ENCODE results near the gene CADM1.

GRCh38 chr11:115450519-115450918, 53.7 kb downstream of the CADM1 start:
- TF ChIP-seq, protein P1, sequence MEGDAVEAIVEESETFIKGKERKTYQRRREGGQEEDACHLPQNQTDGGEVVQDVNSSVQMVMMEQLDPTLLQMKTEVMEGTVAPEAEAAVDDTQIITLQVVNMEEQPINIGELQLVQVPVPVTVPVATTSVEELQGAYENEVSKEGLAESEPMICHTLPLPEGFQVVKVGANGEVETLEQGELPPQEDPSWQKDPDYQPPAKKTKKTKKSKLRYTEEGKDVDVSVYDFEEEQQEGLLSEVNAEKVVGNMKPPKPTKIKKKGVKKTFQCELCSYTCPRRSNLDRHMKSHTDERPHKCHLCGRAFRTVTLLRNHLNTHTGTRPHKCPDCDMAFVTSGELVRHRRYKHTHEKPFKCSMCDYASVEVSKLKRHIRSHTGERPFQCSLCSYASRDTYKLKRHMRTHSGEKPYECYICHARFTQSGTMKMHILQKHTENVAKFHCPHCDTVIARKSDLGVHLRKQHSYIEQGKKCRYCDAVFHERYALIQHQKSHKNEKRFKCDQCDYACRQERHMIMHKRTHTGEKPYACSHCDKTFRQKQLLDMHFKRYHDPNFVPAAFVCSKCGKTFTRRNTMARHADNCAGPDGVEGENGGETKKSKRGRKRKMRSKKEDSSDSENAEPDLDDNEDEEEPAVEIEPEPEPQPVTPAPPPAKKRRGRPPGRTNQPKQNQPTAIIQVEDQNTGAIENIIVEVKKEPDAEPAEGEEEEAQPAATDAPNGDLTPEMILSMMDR (conservative IDR thresholded peaks at IDR 0.05; ENCODE audit: low read depth, low read length) = no peak
- TF ChIP-seq EZH2 (IDR thresholded peaks at IDR 0.05; ENCODE audit: low read length, unreplicated experiment) = no peak
- no peak for TF ChIP-seq EZH2phosphoT487 (IDR thresholded peaks at IDR 0.05; ENCODE audit: borderline replicate concordance, low read length)
